Cardiac muscle cell (in vitro differentiated cells and primary cell): Measurements from ENCODE around the gene ABHD8. TPM values are rescaled to one million over a fixed set of nuclear protein-coding genes. Genes with fewer than 3 reads are reported as not detected.
A peak's percentile ranks its signal among the peaks of the same experiment; 100 is the strongest.

Experiments used
- DNase-seq, 2 donors: peaks; one replicate each; pipeline versions ENCODE4 v3.0.0 to v3.0.0-alpha.2; 2010 to 2017; ENCODE audit warnings: low read depth in 1 of 2, low spot score in 1 of 2
- H3K27ac ChIP-seq: fragments of 200-600 bp; sonication (generic); 2 replicates; pipeline ENCODE4 v1.5.1; 2016
- H3K27me3 ChIP-seq: fragments of 200-600 bp; sonication (generic); 2 replicates; pipeline ENCODE4 v1.6.0; 2016; ENCODE audit warnings: control low read depth
- H3K36me3 ChIP-seq: fragments of 200-600 bp; sonication (generic); 2 replicates; pipeline ENCODE4 v1.5.1; 2016; ENCODE audit warnings: control low read depth
- H3K4me1 ChIP-seq: fragments of 200-600 bp; sonication (generic); 2 replicates; pipeline ENCODE4 v1.8.1; 2017; ENCODE audit warnings: low read depth, mild to moderate bottlenecking, mixed run types
- H3K4me3 ChIP-seq: fragments of 200-600 bp; sonication (generic); 2 replicates; pipeline ENCODE4 v1.5.1; 2016; ENCODE audit warnings: mild to moderate bottlenecking
- H3K9me3 ChIP-seq: fragments of 200-600 bp; sonication (generic); 2 replicates; pipeline ENCODE4 v1.5.1; 2017; ENCODE audit warnings: low read depth, mild to moderate bottlenecking, control low read depth
- CTCF ChIP-seq: IDR thresholded peaks from 2 replicates; pipeline ENCODE4 v1.5.1; 2012; ENCODE audit warnings: low read depth, mild to moderate bottlenecking, low read length
- polyA plus RNA-seq: library from polyadenylated mRNA; unstranded; fragments of >200 nt; fragmentation: Nextera tagmentation; extraction: Ambion mirVana; gene quantifications from 2 replicates; pipeline ENCODE4 v1.2.1, GENCODE V29; 2016
- total RNA-seq: library from RNA; depleted of rRNA; stranded (reverse); fragments of >200 nt; gene quantifications from 2 replicates; pipeline ENCODE4 v1.2.3, GENCODE V29; 2016

The ABHD8 gene
- total and polyA plus RNA-seq, 2 experiments from 2014 or later: 38.1 to 50.6 TPM

- TF ChIP-seq CTCF: no peak
These were observed 39.2 kb downstream of the ABHD8 start for GRCh38 chr19:17263712-17264640.

GRCh38 chr19:17262557-17262956 lies 40.7 kb downstream of the ABHD8 start:
- H3K27me3 ChIP-seq: no peaks in the 10 kb centered on the region
- H3K4me1 ChIP-seq: no peaks in the 10 kb centered on the region
- H3K27ac ChIP-seq: no peak overlapping the region
- no peaks in the 10 kb centered on the region for H3K9me3 ChIP-seq
- no peaks in the 10 kb centered on the region for H3K36me3 ChIP-seq
- H3K4me3 ChIP-seq: no peak overlapping the region
- DNase-seq: no peak
- TF ChIP-seq CTCF: no peak

More at GRCh38 chr19:17263712-17264640, 39.2 kb downstream of the ABHD8 start:
- H3K4me3 ChIP-seq: no peak overlapping the region
- no peaks in the 10 kb centered on the region for H3K36me3 ChIP-seq
- H3K27ac ChIP-seq: no peak overlapping the region
- H3K4me1 ChIP-seq: peaks cover 3% of the 10 kb centered on the region
- no peaks in the 10 kb centered on the region for H3K27me3 ChIP-seq
- no peaks in the 10 kb centered on the region for H3K9me3 ChIP-seq
- DNase-seq: no peak

- Histone ChIP-seq H3K4me1 (no peaks in the 10 kb centered on the region), H3K9me3 (no peaks in the 10 kb centered on the region), H3K27me3 (no peaks in the 10 kb centered on the region), H3K4me3 (no peak overlapping the region), H3K36me3 (no peaks in the 10 kb centered on the region), H3K27ac (no peak overlapping the region)
- peak; percentile 88 for TF ChIP-seq CTCF
- peak; percentile 82 for DNase-seq
These were observed 42.3 kb downstream of the ABHD8 start for GRCh38 chr19:17260842-17261325.

- Histone ChIP-seq H3K4me3 (no peak overlapping the region), H3K27ac (no peak overlapping the region), H3K36me3 (no peaks in the 10 kb centered on the region), H3K9me3 (no peaks in the 10 kb centered on the region), H3K27me3 (no peaks in the 10 kb centered on the region), H3K4me1 (no peaks in the 10 kb centered on the region)
- DNase-seq: no peak
- TF ChIP-seq CTCF: no peak
These were observed 43.3 kb downstream of the ABHD8 start for GRCh38 chr19:17259934-17260333.

GRCh38 chr19:17259118-17259780 lies 44.0 kb downstream of the ABHD8 start:
- no peaks in the 10 kb centered on the region for H3K36me3 ChIP-seq
- peak in 1 of 2 donors; percentile 36 for DNase-seq
- no peaks in the 10 kb centered on the region for H3K27me3 ChIP-seq
- TF ChIP-seq CTCF: no peak
- no peak overlapping the region for H3K27ac ChIP-seq
- H3K4me3 ChIP-seq: no peak overlapping the region
- H3K9me3 ChIP-seq: no peaks in the 10 kb centered on the region
- H3K4me1 ChIP-seq: no peaks in the 10 kb centered on the region
